Body of pancreas (tissue), 4 donors: ENCODE measurements around the gene MRPL28. TPM values are rescaled to one million over a fixed set of nuclear protein-coding genes. Genes with fewer than 3 reads are reported as not detected.
"Not testable (repeated sequence)": the region's sequence is repeated elsewhere in the genome, so short reads cannot be mapped to it uniquely, and the experiment has no call there.

Source experiments
- ATAC-seq: fragments of 150-250 bp; one replicate; pipeline ENCODE4 v1.9.1; 2016
- DNase-seq, 4 donors: peaks; one replicate each; pipeline ENCODE4 v3.0.0-alpha.2; 2019
- H3K27ac ChIP-seq, 4 donors: fragments of 200-600 bp; sonication (generic); 1 replicate in 3 of 4; 2 replicates in 1 of 4; pipeline versions ENCODE4 v1.5.1 to v1.6.1; 2016 to 2019; ENCODE audit warnings: mild to moderate bottlenecking in 1 of 4, mixed read lengths in 1 of 4, moderate library complexity in 1 of 4
- H3K27me3 ChIP-seq, 2 donors: fragments of 200-600 bp; sonication (generic); one replicate each; pipeline ENCODE4 v1.6.0; 2016; ENCODE audit warnings: mild to moderate bottlenecking in 1 of 2
- H3K36me3 ChIP-seq, 2 donors: fragments of 200-600 bp; sonication (generic); replicated peaks in 1 of 2; 2 replicates each; pipeline ENCODE4 v1.5.1; 2016; ENCODE audit warnings: low read depth in 2 of 2; ENCODE audit not compliant: insufficient read depth in 1 of 2
- H3K4me1 ChIP-seq: fragments of 200-600 bp; sonication (generic); one replicate; pipeline ENCODE4 v1.6.0; 2016
- H3K4me3 ChIP-seq, 2 donors: fragments of 200-600 bp; sonication (generic); 1 replicate in 1 of 2; 2 replicates in 1 of 2; pipeline ENCODE4 v1.5.1; 2016 to 2019
- H3K9me3 ChIP-seq, 3 donors: fragments of 200-600 bp; sonication (generic); 1 replicate in 2 of 3; 2 replicates in 1 of 3; pipeline ENCODE4 v1.5.1; 2016
- POLR2A ChIP-seq, 3 donors: fragments of 450-650 bp; IDR thresholded peaks; one replicate each; pipeline ENCODE4 v1.6.1; 2016; ENCODE audit warnings: antibody characterized with exemption in 3 of 3, mild to moderate bottlenecking in 2 of 3
- WGBS, 2 donors: methylation state at CpG; one replicate each; pipeline ENCODE4 v1.1.5; 2017; 5-methylcytosine and 5-hydroxymethylcytosine counted together
- intact Hi-C: fragments of 100-400 bp; cut with DNase I; formaldehyde crosslinking; loops from one replicate; pipeline ENCODE4 v1.15.1; 2023
- total RNA-seq, 2 donors: library from RNA; depleted of rRNA; stranded (reverse); fragments of >200 nt; gene quantifications; one replicate each; pipeline ENCODE4 v1.1.0, GENCODE V29; 2016
- TF ChIP-seq, protein P1 (sequence below), 7 experiments: fragments of 450-650 bp in 4 of 7; fragments of 200-600 bp in 3 of 7; sonication (generic) in 3 of 7; IDR thresholded peaks; one replicate each; pipeline ENCODE4 v1.5.1; 2016 to 2019; ENCODE audit warnings: antibody characterized with exemption in 7 of 7

The MRPL28 gene
- total RNA-seq, 2 donors from 2014 or later, result 22.1 to 31.0 TPM

- H3K4me3 ChIP-seq, result no peak overlapping the region
- TF ChIP-seq, protein P1, sequence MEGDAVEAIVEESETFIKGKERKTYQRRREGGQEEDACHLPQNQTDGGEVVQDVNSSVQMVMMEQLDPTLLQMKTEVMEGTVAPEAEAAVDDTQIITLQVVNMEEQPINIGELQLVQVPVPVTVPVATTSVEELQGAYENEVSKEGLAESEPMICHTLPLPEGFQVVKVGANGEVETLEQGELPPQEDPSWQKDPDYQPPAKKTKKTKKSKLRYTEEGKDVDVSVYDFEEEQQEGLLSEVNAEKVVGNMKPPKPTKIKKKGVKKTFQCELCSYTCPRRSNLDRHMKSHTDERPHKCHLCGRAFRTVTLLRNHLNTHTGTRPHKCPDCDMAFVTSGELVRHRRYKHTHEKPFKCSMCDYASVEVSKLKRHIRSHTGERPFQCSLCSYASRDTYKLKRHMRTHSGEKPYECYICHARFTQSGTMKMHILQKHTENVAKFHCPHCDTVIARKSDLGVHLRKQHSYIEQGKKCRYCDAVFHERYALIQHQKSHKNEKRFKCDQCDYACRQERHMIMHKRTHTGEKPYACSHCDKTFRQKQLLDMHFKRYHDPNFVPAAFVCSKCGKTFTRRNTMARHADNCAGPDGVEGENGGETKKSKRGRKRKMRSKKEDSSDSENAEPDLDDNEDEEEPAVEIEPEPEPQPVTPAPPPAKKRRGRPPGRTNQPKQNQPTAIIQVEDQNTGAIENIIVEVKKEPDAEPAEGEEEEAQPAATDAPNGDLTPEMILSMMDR (IDR thresholded peaks at IDR 0.05), result no peak
- TF ChIP-seq POLR2A (IDR thresholded peaks at IDR 0.05), result no peak
- DNase-seq, result no peak
- no peaks in the 10 kb centered on the region for H3K9me3 ChIP-seq
- intact Hi-C loops, result no loop called here
- H3K27me3 ChIP-seq, result no peaks in the 10 kb centered on the region
- H3K4me1 ChIP-seq, result no peaks in the 10 kb centered on the region
- WGBS, 2 donors, result 79 to 85% methylated on average over 6 to 23 of the region's 23 CpGs
- no peak overlapping the region for H3K27ac ChIP-seq
- ATAC-seq, result no peak
- H3K36me3 ChIP-seq, result no peaks in the 10 kb centered on the region
Observed at GRCh38 chr16:340370-341091, 29.8 kb downstream of the MRPL28 start.

DNA sequence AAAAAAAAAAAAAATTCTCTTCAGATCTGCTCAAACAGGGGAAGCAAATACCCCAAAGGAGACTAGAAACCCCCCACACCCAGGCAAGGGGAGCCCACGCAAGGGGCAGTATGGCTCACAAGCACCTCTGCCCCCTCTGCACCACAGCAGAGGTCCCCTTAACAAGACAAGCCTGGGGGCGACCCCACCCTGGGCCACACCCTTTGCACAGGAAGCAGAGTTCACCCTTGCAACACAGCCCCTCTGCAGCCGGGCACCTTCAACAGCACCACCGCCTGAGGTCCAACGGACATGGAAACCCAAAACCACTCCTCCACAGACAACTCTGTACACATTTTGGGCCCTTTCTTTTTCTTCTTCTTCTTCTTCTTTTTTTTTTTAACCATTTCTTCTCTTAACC, 30.7 kb downstream of the MRPL28 start:
- no peak overlapping the region for H3K4me3 ChIP-seq
- DNase-seq (no peak), ATAC-seq (no peak)
- H3K9me3 ChIP-seq, result no peaks in the 10 kb centered on the region
- H3K36me3 ChIP-seq, result no peaks in the 10 kb centered on the region
- no peaks in the 10 kb centered on the region for H3K27me3 ChIP-seq
- no peak overlapping the region for H3K27ac ChIP-seq
- intact Hi-C loops, result no loop called here
- no peak for TF ChIP-seq POLR2A (IDR thresholded peaks at IDR 0.05)
- TF ChIP-seq, protein P1 (IDR thresholded peaks at IDR 0.05), result no peak
- no peaks in the 10 kb centered on the region for H3K4me1 ChIP-seq
- 72 to 78% methylated on average over 5 of the region's 5 CpGs for WGBS, 2 donors

- ATAC-seq, result no peak
- TF ChIP-seq POLR2A (IDR thresholded peaks at IDR 0.05), result no peak
- TF ChIP-seq, protein P1 (IDR thresholded peaks at IDR 0.05), result no peak
- Histone ChIP-seq H3K9me3 (no peaks in the 10 kb centered on the region), H3K27ac (no peak overlapping the region), H3K4me3 (no peak overlapping the region), H3K4me1 (no peaks in the 10 kb centered on the region), H3K36me3 (no peaks in the 10 kb centered on the region), H3K27me3 (no peaks in the 10 kb centered on the region)
- DNase-seq, result no peak
- intact Hi-C loops, result no loop called here
- WGBS, 2 donors, result 81 to 90% methylated on average over 16 to 17 of the region's 21 CpGs
Observed at GRCh38 chr16:337975-338575, 32.3 kb downstream of the MRPL28 start.

DNA sequence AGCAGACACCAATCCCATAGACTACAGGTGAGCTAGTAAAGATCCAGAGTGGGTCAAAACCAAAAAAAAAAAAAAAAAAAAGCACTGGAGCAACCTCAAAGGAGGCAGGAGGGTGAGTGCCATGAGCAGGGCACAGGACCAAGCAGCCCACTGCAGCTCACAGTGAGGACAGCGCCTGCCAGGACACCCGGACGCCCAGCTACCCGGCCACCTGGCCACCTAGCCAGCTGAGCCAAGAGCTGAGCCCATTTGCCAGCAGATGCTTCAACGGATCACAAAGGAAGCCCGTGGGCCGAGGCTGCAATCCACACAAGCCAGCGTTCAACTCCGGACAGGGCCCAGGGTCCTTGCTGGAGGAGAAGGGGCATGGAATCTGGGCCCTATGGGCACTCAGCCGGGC, 32.9 kb downstream of the MRPL28 start:
- H3K4me1 ChIP-seq, result no peaks in the 10 kb centered on the region
- H3K4me3 ChIP-seq, result no peak overlapping the region
- no peaks in the 10 kb centered on the region for H3K27me3 ChIP-seq
- H3K9me3 ChIP-seq, result no peaks in the 10 kb centered on the region
- 67 to 75% methylated on average over 10 of the region's 10 CpGs for WGBS, 2 donors
- TF ChIP-seq POLR2A (IDR thresholded peaks at IDR 0.05), result no peak
- TF ChIP-seq, protein P1 (IDR thresholded peaks at IDR 0.05), result no peak
- no peak overlapping the region for H3K27ac ChIP-seq
- no peaks in the 10 kb centered on the region for H3K36me3 ChIP-seq
- intact Hi-C loops, result no loop called here
- DNase-seq, result no peak
- ATAC-seq, result no peak

GRCh38 chr16:336269-336668, 34.1 kb downstream of the MRPL28 start:
- H3K36me3 ChIP-seq, result no peaks in the 10 kb centered on the region
- H3K27ac ChIP-seq, result no peak overlapping the region
- TF ChIP-seq, protein P1 (IDR thresholded peaks at IDR 0.05), result no peak
- TF ChIP-seq POLR2A (IDR thresholded peaks at IDR 0.05), result no peak
- DNase-seq, result no peak
- H3K4me1 ChIP-seq, result no peaks in the 10 kb centered on the region
- 78 to 82% methylated on average over 9 to 11 of the region's 11 CpGs for WGBS, 2 donors
- intact Hi-C loops, result no loop called here
- ATAC-seq, result no peak
- H3K27me3 ChIP-seq, result no peaks in the 10 kb centered on the region
- no peak overlapping the region for H3K4me3 ChIP-seq
- no peaks in the 10 kb centered on the region for H3K9me3 ChIP-seq

- H3K9me3 ChIP-seq, H3K4me1 ChIP-seq, intact Hi-C loops, H3K27ac ChIP-seq, H3K27me3 ChIP-seq, H3K4me3 ChIP-seq, ATAC-seq, H3K36me3 ChIP-seq, DNase-seq: not testable (repeated sequence)
- WGBS, 2 donors, result 83 to 85% methylated on average over 10 to 11 of the region's 11 CpGs
Observed at GRCh38 chr16:334861-335632, 35.3 kb downstream of the MRPL28 start.
